NOMO-1 (cell line): Measurements from ENCODE around the gene WDR27.
"Not testable (repeated sequence)": the region's sequence is repeated elsewhere in the genome, so short reads cannot be mapped to it uniquely, and the experiment has no call there.

Source experiments
- DNase-seq, 2 experiments: peaks; one replicate each; lab custom pipeline; 2025; ENCODE audit not compliant: unreplicated experiment in 2 of 2; lab: John Stamatoyannopoulos, UW

Gene WDR27

GRCh38 chr6:169494038-169494437 lies 207.8 kb downstream of the WDR27 start:
- no peak for DNase-seq

DNA sequence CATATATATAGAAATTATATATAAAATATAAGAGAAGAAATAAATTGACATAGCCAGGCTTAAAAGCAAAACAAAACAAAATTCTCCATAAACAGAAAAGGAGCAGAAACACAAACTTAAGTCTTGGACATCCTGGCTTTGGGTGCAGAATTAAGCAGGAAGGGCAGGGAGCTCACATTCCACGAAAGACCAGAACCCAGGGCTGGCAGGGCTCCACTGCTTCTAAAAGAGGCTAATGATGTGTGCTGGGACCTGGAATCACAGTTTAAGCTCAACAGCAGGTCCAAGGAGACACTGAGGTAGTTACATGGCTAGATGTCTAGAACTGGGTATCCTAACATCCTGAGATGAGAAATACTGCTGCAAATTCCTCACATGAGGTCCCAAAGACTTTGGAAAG lies 210.3 kb downstream of the WDR27 start:
- no peak for DNase-seq

- DNase-seq: no peak
These were observed 211.0 kb downstream of the WDR27 start for GRCh38 chr6:169490830-169491229.

GRCh38 chr6:169490246-169490641 lies 211.6 kb downstream of the WDR27 start:
- no peak for DNase-seq

- DNase-seq: no peak
These were observed 212.1 kb downstream of the WDR27 start for GRCh38 chr6:169489563-169490245.

- no peak for DNase-seq
These were observed 214.0 kb downstream of the WDR27 start for GRCh38 chr6:169487579-169488436.

DNA sequence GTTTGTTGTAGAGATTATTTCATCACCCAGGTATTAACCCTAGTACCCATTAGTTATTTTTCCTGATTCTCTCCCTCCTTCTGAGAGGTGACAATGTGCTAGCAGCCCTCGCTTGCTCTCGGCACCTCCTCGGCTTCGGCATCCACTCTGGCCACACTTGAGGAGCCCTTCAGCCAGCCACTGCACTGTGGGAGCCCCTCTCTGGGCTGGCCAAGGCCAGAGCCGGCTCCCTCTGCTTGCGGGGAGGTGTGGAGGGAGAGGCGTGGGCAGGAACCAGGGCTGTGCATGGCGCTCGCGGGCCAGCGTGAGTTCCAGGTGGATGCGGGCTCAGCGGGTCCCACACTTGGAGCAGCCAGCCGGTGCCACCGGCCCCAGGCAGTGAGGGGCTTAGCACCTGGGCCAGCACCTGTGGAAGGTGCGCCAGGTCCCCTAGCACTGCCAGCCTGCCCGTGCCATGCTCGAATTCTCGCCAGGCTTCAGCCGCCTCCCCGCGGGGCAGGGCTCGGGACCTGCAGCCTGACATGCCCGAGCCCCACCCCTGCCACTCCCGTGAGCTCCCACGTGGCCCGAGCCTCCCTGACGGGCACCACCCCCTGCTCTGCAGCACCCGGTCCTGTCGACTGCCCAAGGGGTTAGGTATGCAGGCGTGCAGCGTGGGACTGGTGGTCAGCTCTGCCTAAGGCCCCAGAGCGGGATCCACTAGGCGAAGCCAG lies 221.9 kb downstream of the WDR27 start:
- DNase-seq: no peak

GRCh38 chr6:169474362-169474761 lies 227.5 kb downstream of the WDR27 start:
- no peak for DNase-seq

- DNase-seq: no peak
These were observed 228.2 kb downstream of the WDR27 start for GRCh38 chr6:169473663-169474062.

DNA sequence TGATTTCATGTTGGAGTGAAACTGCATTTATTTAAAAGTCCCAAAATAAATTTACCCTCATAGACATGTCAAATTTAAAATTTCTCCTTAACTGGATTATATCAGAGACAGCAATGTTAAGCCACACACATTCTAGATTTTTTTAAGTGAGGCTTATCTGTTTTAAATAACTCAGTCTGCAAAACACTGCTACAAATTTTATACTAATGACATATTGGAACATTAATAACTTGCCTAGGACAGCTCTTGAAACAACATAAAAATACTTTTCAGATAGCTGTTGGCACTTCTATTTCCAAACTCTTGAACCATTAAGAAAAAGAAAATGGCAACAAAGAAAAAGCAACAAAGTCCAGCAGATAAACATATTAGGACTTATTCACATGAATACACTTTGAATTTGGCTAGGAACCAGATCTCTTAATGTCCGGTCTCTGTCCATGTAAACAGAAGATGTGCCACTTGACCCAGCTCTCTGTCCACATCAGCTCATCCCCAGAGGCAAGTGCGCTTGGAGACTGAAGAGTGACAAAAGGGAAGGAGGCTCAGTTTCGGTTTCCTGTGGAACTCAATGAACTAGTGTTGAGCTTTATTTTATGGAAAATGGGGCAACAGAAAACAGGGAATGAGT lies 228.9 kb downstream of the WDR27 start:
- no peak for DNase-seq

DNA sequence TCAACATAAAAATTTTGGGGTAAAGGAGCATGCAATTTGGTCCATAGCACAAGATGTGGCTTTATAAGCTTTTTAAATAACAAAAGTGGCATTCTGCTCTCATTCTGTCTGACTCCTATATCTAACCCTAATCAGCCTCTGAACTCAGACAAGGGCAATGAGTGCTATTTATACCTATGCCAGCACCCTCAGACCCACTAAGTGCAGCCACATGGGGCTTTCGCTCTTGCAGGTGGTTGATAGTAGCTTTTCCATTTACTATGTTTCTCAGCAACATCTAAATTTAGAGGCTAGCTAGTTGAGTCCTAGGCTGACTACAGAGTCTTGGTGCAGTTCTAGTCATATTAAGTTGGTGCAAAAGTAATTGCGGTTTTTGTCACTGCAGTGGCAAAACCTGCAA lies 231.0 kb downstream of the WDR27 start:
- DNase-seq: no peak

DNA sequence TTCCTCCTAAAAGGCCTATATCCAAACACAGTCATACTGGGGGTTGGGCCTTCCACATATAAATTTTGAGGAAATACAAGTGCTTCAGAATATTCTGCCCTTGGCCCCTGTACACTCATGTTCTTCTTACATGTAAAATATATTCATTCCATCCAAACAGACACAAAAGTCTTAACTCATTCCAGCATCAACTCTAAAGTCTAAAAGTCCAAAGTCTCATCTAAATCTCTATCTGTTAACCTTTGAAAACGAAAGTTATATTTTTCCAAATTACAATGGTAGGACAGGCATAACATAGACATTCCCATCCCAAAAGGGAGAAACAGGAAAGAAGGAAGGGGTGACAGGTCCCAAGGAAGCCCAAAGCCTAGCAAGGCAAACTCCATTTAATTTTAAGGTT lies 232.8 kb downstream of the WDR27 start:
- DNase-seq: no peak

DNA sequence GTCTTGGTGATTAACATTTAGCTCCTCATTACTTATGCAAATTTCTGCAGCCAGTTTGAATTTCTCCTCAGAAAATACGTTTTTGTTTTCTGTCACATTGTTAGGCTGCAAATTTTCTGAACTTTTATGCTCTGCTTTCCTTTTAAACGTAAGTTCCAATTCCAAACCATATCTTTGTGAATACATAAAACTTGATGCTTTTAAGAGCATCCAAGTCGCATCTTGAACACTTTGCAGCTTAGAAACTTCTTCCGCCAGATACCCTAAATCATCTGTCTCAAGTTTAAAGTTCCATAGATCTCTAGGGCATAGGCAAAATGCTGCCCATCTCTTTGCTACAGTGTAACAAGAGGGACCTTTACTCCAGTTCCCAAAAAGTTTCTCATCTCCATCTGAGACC lies 234.1 kb downstream of the WDR27 start:
- DNase-seq: not testable (repeated sequence)

DNA sequence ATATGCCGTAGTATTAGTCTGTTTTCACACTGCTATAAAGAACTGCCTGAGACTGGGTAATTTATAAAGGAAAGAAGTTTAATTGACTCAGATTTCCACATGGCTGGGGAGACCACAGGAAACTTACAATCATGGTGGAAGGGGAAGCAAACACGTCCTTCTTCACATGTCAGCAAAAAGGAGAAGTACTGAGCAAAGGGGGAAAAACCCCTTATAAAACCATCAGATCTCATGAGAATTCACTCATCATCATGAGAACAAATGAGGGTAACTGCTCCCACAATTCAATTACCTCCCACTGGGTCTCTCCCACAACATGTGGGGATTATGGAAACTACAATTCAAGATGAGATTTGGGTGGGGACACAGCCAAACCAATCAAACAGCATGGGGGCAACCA lies 235.6 kb downstream of the WDR27 start:
- not testable (repeated sequence) for DNase-seq

- DNase-seq: no peak
These were observed 244.1 kb downstream of the WDR27 start for GRCh38 chr6:169457762-169458161.

GRCh38 chr6:169456840-169457239 lies 245.0 kb downstream of the WDR27 start:
- no peak for DNase-seq

DNA sequence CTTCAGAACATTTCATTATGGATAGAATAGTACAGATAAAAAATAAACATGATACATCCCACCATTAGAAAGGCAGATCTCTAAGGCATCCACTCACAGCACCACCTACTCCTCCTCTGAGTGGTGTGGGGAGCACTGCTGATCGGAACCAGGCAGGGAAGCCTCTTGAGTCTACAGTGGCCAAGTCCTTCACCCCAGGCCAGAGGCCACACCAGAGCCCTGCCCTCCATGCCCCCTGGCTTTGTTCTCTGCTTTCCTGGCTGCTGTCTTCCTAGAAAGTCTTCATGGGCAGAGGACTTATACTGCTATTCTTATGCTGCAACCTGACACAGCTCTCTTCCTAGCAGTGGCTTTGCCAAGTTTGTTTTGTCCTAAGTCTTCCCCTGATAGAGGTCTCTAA lies 246.4 kb downstream of the WDR27 start:
- DNase-seq: no peak

GRCh38 chr6:169454872-169455204 lies 247.0 kb downstream of the WDR27 start:
- no peak for DNase-seq

DNA sequence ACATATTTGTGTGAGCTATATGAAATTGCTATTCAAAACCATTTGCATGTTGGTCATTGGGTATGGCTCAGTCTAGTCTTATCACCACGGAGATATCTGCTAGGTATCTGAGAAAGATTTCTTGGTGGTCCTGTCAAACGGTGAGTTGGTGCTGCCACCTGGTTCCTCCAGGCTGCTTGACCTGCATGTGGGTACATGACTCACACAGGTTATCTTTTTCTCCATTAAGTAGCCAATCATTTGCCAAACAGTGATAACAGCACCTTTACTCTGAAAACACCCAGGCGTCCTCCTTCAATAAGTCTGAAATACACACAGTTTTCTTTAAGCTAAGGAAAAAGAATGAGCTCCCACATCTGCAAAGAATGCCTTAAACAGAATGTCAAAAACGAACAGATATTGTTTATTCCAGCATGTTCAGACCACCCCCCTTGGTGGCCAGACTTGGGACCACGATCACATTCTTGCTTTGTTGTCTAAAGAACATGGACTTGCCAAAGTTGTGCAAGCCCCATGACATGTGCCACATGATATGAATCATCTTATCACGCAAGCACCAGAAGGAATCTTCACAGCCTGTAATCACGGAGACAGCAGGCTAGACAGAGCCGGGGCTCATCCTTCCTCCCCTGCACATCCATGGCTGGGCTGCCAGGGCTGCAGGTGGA lies 247.5 kb downstream of the WDR27 start:
- DNase-seq: no peak

GRCh38 chr6:169452869-169453620 lies 248.8 kb downstream of the WDR27 start:
- no peak for DNase-seq
